CD4-positive, alpha-beta T cell treated with Interleukin-1 beta for 1 hour (primary cell): Measurements from ENCODE around the gene DLG4.
A peak's percentile ranks its signal among the peaks of the same experiment; 100 is the strongest.

ENCODE experiments used
- DNase-seq, 2 donors: peaks; one replicate each; pipeline ENCODE4 v3.0.0-alpha.2; 2020 to 2022

DLG4 gene

DNA sequence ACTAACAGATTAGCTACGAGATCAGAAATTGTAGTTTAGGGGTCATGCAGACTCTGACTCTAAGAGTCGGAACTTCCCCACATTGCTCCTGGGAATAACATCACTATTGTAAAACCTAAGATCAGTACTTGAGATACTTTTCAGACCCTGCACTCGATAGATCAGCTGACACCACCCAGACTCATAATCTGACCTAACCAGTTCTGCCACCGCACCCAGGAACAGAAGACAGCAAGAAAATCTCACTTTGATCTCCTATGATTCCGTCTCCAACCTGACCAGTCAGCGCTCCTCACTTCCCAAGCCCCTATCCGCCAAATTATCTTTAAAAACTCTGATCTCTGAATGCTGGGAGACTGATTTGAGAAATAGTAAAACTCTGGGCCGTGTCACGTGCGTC lies 77.8 kb downstream of the DLG4 start:
- no peak for DNase-seq

DNA sequence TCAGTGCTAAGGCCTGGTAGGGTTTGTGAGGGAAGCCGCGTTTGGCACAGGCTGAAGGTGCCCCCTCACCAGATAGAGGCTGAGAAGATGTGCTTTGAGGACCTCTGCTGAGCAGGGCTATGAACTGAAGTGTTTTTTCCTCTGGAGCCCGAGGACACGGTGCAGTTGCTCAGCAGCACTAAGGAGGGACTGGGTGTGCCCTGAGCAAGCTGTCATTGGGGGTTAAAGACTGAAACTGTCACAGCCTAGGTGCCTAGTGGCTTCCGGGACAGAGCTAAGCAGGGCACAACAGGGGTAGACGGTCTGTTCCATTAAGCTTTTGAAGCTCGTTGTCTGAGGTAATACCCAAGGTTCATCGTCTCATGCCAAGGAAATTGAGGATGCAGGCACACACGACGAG lies 80.2 kb downstream of the DLG4 start:
- no peak for DNase-seq

DNA sequence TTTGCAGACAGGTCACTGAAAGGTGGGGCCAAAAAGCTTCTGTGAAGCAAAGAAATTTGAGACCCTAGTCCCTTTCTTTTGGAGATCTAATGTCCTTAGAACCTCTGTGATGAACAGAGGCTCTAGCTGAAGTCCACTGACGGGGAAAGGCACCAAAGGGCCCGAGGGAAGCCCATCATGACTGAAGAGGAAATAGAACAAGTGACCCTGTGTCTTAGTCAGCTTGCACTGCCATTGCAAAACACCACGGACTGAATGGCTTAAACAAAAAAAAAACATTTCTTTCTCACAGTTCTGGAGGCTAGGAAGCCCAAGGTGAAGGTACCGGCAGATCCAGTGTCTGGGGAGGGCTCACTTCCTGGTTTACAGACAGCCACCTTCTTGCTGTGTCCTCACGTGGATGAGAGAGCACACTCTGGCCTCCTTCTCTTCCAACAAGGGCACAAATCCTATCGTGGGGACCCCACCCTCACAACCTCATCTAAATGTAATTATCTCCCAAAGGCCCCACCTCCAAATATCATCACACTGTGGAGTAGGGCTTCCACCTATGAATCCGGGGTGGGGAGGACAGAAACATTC lies 80.7 kb downstream of the DLG4 start:
- DNase-seq = peak in 1 of 2 donors; percentile 29

DNA sequence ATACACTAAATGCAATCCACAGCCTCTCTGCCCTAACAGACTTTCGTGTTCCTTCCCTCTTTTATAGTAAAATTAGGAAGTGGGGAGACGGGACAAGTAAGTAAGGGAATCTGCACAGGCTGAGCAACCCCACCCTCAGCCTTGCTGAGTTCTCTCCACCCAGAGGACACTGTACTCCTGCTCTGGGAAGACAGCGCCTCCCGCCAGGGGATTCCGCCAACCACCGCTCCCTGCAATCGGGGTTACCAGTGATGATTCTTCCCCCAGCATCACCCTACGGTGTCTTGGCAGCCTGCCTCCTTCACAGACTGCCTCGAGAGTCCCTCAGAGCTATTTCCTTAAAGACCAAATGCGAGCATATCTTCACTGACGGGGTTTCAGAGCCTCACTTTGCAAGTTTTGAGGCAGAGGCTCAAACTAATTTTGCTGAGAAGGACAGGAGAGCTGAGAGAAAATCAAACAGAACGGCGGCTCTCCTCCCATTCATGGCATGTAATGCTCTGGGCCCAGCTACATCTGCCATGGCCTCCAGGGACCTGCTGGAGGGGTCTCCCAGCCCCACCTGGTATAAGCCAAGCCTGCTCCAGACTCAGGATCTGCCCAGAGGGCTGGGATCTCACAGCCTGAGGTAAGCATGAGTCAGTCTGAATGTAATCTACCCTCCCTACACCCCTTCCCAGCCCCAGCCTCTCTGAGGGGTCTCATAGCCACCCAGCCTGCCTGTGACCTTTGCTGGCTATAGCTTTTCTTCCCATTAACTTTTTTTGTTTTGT lies 82.3 kb downstream of the DLG4 start:
- DNase-seq = peak in 1 of 2 donors; percentile 22
